H1 (cell line): ENCODE data around the gene SH3PXD2A. TPM values are rescaled to one million over a fixed set of nuclear protein-coding genes. Genes with fewer than 3 reads are reported as not detected.

Source experiments
- CTCF ChIA-PET: fragments of 300-600 bp; sonication (Branson Sonifier 250); formaldehyde crosslinking; loops from one replicate; lab custom pipeline; 2021; ENCODE audit not compliant: partially characterized antibody; lab: Charles Lee
- POLR2A ChIA-PET: fragments of 300-600 bp; sonication (Branson Sonifier 250); formaldehyde crosslinking; loops from one replicate; lab custom pipeline; 2021; ENCODE audit warnings: inconsistent platforms; ENCODE audit not compliant: partially characterized antibody; lab: Charles Lee
- DNase-seq, 2 experiments: peaks; one replicate each; pipeline versions ENCODE4 v3.0.0 to v3.0.0-alpha.2; 2010 to 2022; ENCODE audit warnings: low spot score in 2 of 2, low read depth in 1 of 2, mixed read lengths in 1 of 2
- FAIRE-seq: peaks from 2 replicates; lab custom pipeline; 2011; peaks lifted over from hg19 to GRCh38; lab: Jason Lieb, UNC
- H2AFZ ChIP-seq: 2 replicates; pipeline ENCODE4 v1.8.1; 2012; ENCODE audit warnings: low read length, inconsistent platforms
- H2AK5ac ChIP-seq: 2 replicates; pipeline ENCODE4 v1.6.1; 2013; ENCODE audit warnings: low read depth, low read length
- H2BK120ac ChIP-seq: replicated peaks from 2 replicates; pipeline ENCODE3; 2013; ENCODE audit warnings: low read depth, low read length, inconsistent platforms
- H2BK12ac ChIP-seq: 2 replicates; pipeline ENCODE4 v1.6.1; 2013; ENCODE audit warnings: low read depth, low read length
- H2BK15ac ChIP-seq: 2 replicates; pipeline ENCODE4 v1.6.1; 2013; ENCODE audit warnings: low read length
- H2BK20ac ChIP-seq: 2 replicates; pipeline ENCODE4 v1.6.1; 2013; ENCODE audit warnings: low read length
- H2BK5ac ChIP-seq: 2 replicates; pipeline ENCODE4 v1.6.1; 2013; ENCODE audit warnings: low read depth, low read length
- H3K14ac ChIP-seq: 2 replicates; pipeline ENCODE4 v1.6.1; 2013; ENCODE audit warnings: inconsistent platforms; ENCODE audit not compliant: insufficient read length
- H3K18ac ChIP-seq: 2 replicates; pipeline ENCODE4 v1.6.1; 2013; ENCODE audit warnings: low read length; ENCODE audit errors: extremely low read depth
- H3K23ac ChIP-seq: 2 replicates; pipeline ENCODE4 v1.6.1; 2013; ENCODE audit warnings: inconsistent platforms; ENCODE audit not compliant: insufficient read length
- H3K23me2 ChIP-seq: 2 replicates; pipeline ENCODE4 v1.6.1; 2013; ENCODE audit warnings: low read depth, low read length
- H3K27ac ChIP-seq: 2 replicates; pipeline ENCODE4 v1.6.1; 2011; ENCODE audit warnings: low read depth, low read length, inconsistent platforms
- H3K27me3 ChIP-seq, 4 experiments: replicated peaks in 1 of 4; 1 replicate in 1 of 4; 2 replicates in 3 of 4; pipeline versions ENCODE4 v1.6.1 to v1.8.1; 2011 to 2013; ENCODE audit warnings: low read length in 3 of 4, mild to moderate bottlenecking in 3 of 4, inconsistent platforms in 2 of 4, mixed read lengths in 2 of 4, moderate library complexity in 1 of 4; ENCODE audit not compliant: control insufficient read depth in 3 of 4, insufficient read depth in 3 of 4; ENCODE audit errors: extremely low read depth in 1 of 4
- H3K36me3 ChIP-seq, 4 experiments: 2 replicates each; pipeline versions ENCODE4 v1.6.1 to v1.8.1; 2011 to 2013; ENCODE audit warnings: mild to moderate bottlenecking in 4 of 4, low read length in 3 of 4, moderate library complexity in 2 of 4, control low read depth in 1 of 4, inconsistent platforms in 1 of 4; ENCODE audit not compliant: insufficient read depth in 4 of 4, control insufficient read depth in 2 of 4
- H3K4ac ChIP-seq: replicated peaks from 2 replicates; pipeline ENCODE3; 2013; ENCODE audit warnings: low read length, low read depth, mixed read lengths, inconsistent platforms; ENCODE audit not compliant: insufficient read length
- H3K4me1 ChIP-seq, 4 experiments: replicated peaks in 1 of 4; 1 replicate in 1 of 4; 2 replicates in 3 of 4; pipeline versions ENCODE4 v1.6.1 to v1.8.1; 2011 to 2013; ENCODE audit warnings: low read length in 3 of 4, inconsistent platforms in 2 of 4, mixed read lengths in 1 of 4; ENCODE audit not compliant: insufficient read depth in 4 of 4, control insufficient read depth in 3 of 4
- H3K4me2 ChIP-seq, 2 experiments: 2 replicates each; pipeline versions ENCODE4 v1.6.1 to v1.8.1; 2011 to 2013; ENCODE audit warnings: low read depth in 2 of 2, low read length in 2 of 2, control low read depth in 1 of 2, inconsistent platforms in 1 of 2, mild to moderate bottlenecking in 1 of 2; ENCODE audit not compliant: insufficient read depth in 1 of 2
- H3K4me3 ChIP-seq, 4 experiments: fragments of 200-600, 300-600 bp in 1 of 4; sonication (generic), shearing (Covaris generic), sonication (Bioruptor Twin) in 1 of 4; 2 replicates each; pipeline versions ENCODE4 v1.5.1 to v1.8.1; 2011 to 2016; ENCODE audit warnings: low read length in 4 of 4, low read depth in 3 of 4, control low read depth in 2 of 4, inconsistent platforms in 2 of 4, mild to moderate bottlenecking in 2 of 4, mixed read lengths in 1 of 4, moderate library complexity in 1 of 4; ENCODE audit not compliant: insufficient read depth in 2 of 4; ENCODE audit errors: extremely low read depth in 1 of 4
- H3K56ac ChIP-seq: replicated peaks from 2 replicates; pipeline ENCODE3; 2013; ENCODE audit warnings: low read depth, mild to moderate bottlenecking, mixed read lengths, low read length, inconsistent platforms; ENCODE audit not compliant: insufficient read length
- H3K79me1 ChIP-seq: 2 replicates; pipeline ENCODE4 v1.6.1; 2013; ENCODE audit warnings: low read depth, low read length, control low read depth
- H3K79me2 ChIP-seq, 2 experiments: 2 replicates each; pipeline versions ENCODE4 v1.6.1 to v1.8.1; 2012 to 2013; ENCODE audit warnings: low read length in 2 of 2, mild to moderate bottlenecking in 2 of 2, inconsistent platforms in 1 of 2; ENCODE audit not compliant: insufficient read depth in 2 of 2, control insufficient read depth in 1 of 2
- H3K9ac ChIP-seq, 4 experiments: replicated peaks in 1 of 4; 1 replicate in 1 of 4; 2 replicates in 3 of 4; pipeline versions ENCODE4 v1.6.1 to v1.8.1; 2011 to 2013; ENCODE audit warnings: low read depth in 3 of 4, low read length in 3 of 4, control low read depth in 2 of 4, mild to moderate bottlenecking in 2 of 4, moderate library complexity in 2 of 4, inconsistent platforms in 1 of 4; ENCODE audit errors: extremely low read depth in 1 of 4
- H3K9me3 ChIP-seq, 2 experiments: 2 replicates each; pipeline versions ENCODE4 v1.6.1 to v1.8.1; 2012 to 2013; ENCODE audit warnings: mild to moderate bottlenecking in 2 of 2, moderate library complexity in 2 of 2, control low read depth in 1 of 2, inconsistent platforms in 1 of 2, low read depth in 1 of 2, low read length in 1 of 2, mixed read lengths in 1 of 2; ENCODE audit not compliant: insufficient read depth in 2 of 2
- H4K20me1 ChIP-seq, 2 experiments: replicated peaks in 1 of 2; 2 replicates each; pipeline versions ENCODE3 to v1.8.1; 2011 to 2013; ENCODE audit warnings: inconsistent platforms in 2 of 2, low read length in 2 of 2, mild to moderate bottlenecking in 1 of 2; ENCODE audit not compliant: insufficient read depth in 2 of 2, control insufficient read depth in 1 of 2
- H4K5ac ChIP-seq: 2 replicates; pipeline ENCODE4 v1.6.1; 2013; ENCODE audit warnings: low read length, low read depth, mixed read lengths, inconsistent platforms; ENCODE audit not compliant: insufficient read length
- H4K8ac ChIP-seq: 2 replicates; pipeline ENCODE4 v1.8.0; 2013; ENCODE audit warnings: mild to moderate bottlenecking, moderate library complexity, low read length, inconsistent platforms; ENCODE audit not compliant: insufficient read depth; ENCODE audit errors: extremely low read depth
- H4K91ac ChIP-seq: replicated peaks from 2 replicates; pipeline ENCODE3; 2013; ENCODE audit warnings: low read length, mixed read lengths, inconsistent platforms; ENCODE audit not compliant: insufficient read length
- CHD2 ChIP-seq: IDR thresholded peaks from 2 replicates; pipeline ENCODE4 v1.6.1; 2012; ENCODE audit warnings: low read length, improper control_type of control experiment
- MAFK ChIP-seq: IDR thresholded peaks from 2 replicates; pipeline ENCODE4 v1.6.1; 2012; ENCODE audit warnings: low read depth, mild to moderate bottlenecking, improper control_type of control experiment, low read length
- RAD21 ChIP-seq, 2 experiments: IDR thresholded peaks in 1 of 2; conservative IDR thresholded peaks in 1 of 2; 2 replicates each; pipeline ENCODE4 v1.6.1; 2011; ENCODE audit warnings: low read depth in 2 of 2, low read length in 2 of 2, improper control_type of control experiment in 1 of 2, inconsistent platforms in 1 of 2, mild to moderate bottlenecking in 1 of 2, moderate library complexity in 1 of 2
- WGBS, 2 experiments: shearing (Covaris generic) in 1 of 2; methylation state at CpG; one replicate each; pipeline versions ENCODE4 v1.1.6 to v1.1.7; 2013 to 2015; ENCODE audit warnings: low lambda C conversion rate in 2 of 2, mixed read lengths in 2 of 2, inconsistent platforms in 1 of 2, low coverage in 1 of 2, missing lambda C conversion rate in 1 of 2; ENCODE audit not compliant: insufficient replicate concordance in 2 of 2, insufficient coverage in 1 of 2, insufficient read length in 1 of 2; ENCODE audit errors: extremely low coverage in 1 of 2, missing lambda C conversion rate in 1 of 2; 5-methylcytosine and 5-hydroxymethylcytosine counted together
- polyA plus RNA-seq, 7 experiments: library from polyadenylated mRNA; depleted of rRNA in 3 of 7; stranded (reverse) in 5 of 7; unstranded in 2 of 7; fragments of >200 nt in 5 of 7; fragments of 200-250 nt in 2 of 7; gene quantifications; 1 replicate in 5 of 7; 2 replicates in 1 of 7; 4 replicates in 1 of 7; pipeline versions ENCODE4 v1.2.1 to v1.2.3, GENCODE V29; 2011 to 2013; ENCODE audit warnings: missing spikeins in 2 of 7, mixed read lengths in 2 of 7
- total RNA-seq: library from RNA; stranded (reverse); fragmentation: NEBNext Ultra II Directional; extraction: Animal tissue kit (Norgen Biotek cat#: 25700); gene quantifications from 2 replicates; pipeline ENCODE4 v1.2.1, GENCODE V29; 2021

The SH3PXD2A gene
- total and polyA plus RNA-seq, 2 of the 8 experiments (the other 6 are each of a cell fraction or from before 2014, with no cell fraction given) = 5.4 to 16.3 TPM

- Histone ChIP-seq H4K20me1 (no peaks in the 10 kb centered on the region), H3K4me1 (peaks cover 0 to 10% (median 4%) of the 10 kb centered on the region in 4 experiments; a peak in 3 of 7 replicates), H3K27ac (no peak overlapping the region), H2BK5ac (no peak overlapping the region), H3K9ac (no peak overlapping the region), H3K4me2 (no peak overlapping the region), H4K91ac (no peak overlapping the region), H3K4ac (no peak overlapping the region), H3K36me3 (no peaks in the 10 kb centered on the region), H3K23me2 (no peaks in the 10 kb centered on the region), H2BK15ac (no peak overlapping the region), H3K79me2 (no peaks in the 10 kb centered on the region), H2BK20ac (no peak overlapping the region), H2BK120ac (no peak overlapping the region), H3K9me3 (no peaks in the 10 kb centered on the region), H4K5ac (no peak overlapping the region), H4K8ac (no peak overlapping the region), H3K18ac (no peak overlapping the region), H3K79me1 (no peaks in the 10 kb centered on the region), H2AK5ac (no peak overlapping the region), H2BK12ac (no peak overlapping the region), H3K4me3 (no peak overlapping the region), H2AFZ (no peak overlapping the region), H3K56ac (no peak overlapping the region), H3K27me3 (peaks cover 0 to 4% (median 0%) of the 10 kb centered on the region in 4 experiments; a peak in 1 of 7 replicates), H3K23ac (no peak overlapping the region), H3K14ac (no peak overlapping the region)
- POLR2A ChIA-PET = interaction anchor here (0.5 to 1.4 kb wide), 4 partner anchors 16 to 506 kb away, joined by 3 to 4 read pairs (median 3); no protein-coding TSS in a partner anchor
- FAIRE-seq (no peak), DNase-seq (peak; percentile 50 to 97)
- WGBS, 2 experiments = 19% methylated on average over 8 of the region's 8 CpGs; no CpG with 5 or more reads in 1 of the 2 experiments
- CTCF ChIA-PET = interaction anchor here (0.5 to 15.0 kb wide), 55 partner anchors 8 to 1006 kb away, joined by 3 to 448 read pairs (median 4); no protein-coding TSS in a partner anchor
- TF ChIP-seq CHD2 (no peak), MAFK (no peak), RAD21 (IDR thresholded peaks at IDR 0.05 in 1 of 2, conservative IDR thresholded peaks at IDR 0.05 in 1 of 2; ENCODE audit: low read depth in 2 of 2, low read length in 2 of 2) (peak; percentile 92 to 98)
These were observed 169.3 kb downstream of the SH3PXD2A start for GRCh38 chr10:103685880-103686669.
